GM18502 (cell line): ENCODE data around the gene PLA2G10.
"Not testable (repeated sequence)": the region's sequence is repeated elsewhere in the genome, so short reads cannot be mapped to it uniquely, and the experiment has no call there.

Experiments used
- ATAC-seq: cut with Tn5 transposase; IDR thresholded peaks from one replicate; pipeline ENCODE4 v1.9.1; 2021; ENCODE audit warnings: mild to moderate bottlenecking; ENCODE audit not compliant: unreplicated experiment, poor library complexity

The PLA2G10 gene

GRCh38 chr16:14694129-14694528 is at the start of gene PLA2G10:
TSS of gene PLA2G10 (minus strand) at chr16:14694308. CDS start at chr16:14694229, 79 bp downstream.
- not testable (repeated sequence) for ATAC-seq

- ATAC-seq = peak; percentile 99
Measured at GRCh38 chr16:14742273-14743128, 48.4 kb upstream of the PLA2G10 start, which contains the start of gene NPIPA2. TSS of gene NPIPA2 (plus strand) at chr16:14742533. CDS start at chr16:14748066, 5,533 bp downstream.

- ATAC-seq = not testable (repeated sequence)
Measured at GRCh38 chr16:14741794-14742193, 47.7 kb upstream of the PLA2G10 start.

GRCh38 chr16:14740832-14741385 is 46.8 kb upstream of the PLA2G10 start:
- ATAC-seq = not testable (repeated sequence)

GRCh38 chr16:14733233-14733632 is 39.1 kb upstream of the PLA2G10 start:
- ATAC-seq = not testable (repeated sequence)

- ATAC-seq = peak; percentile 99
Measured at GRCh38 chr16:14703156-14704011, 9.3 kb upstream of the PLA2G10 start, which contains the start of gene NPIPA3. TSS of gene NPIPA3 (plus strand) at chr16:14703411. CDS start at chr16:14708944, 5,533 bp downstream.

GRCh38 chr16:14702672-14703071 is 8.6 kb upstream of the PLA2G10 start:
- not testable (repeated sequence) for ATAC-seq

- ATAC-seq = not testable (repeated sequence)
Measured at GRCh38 chr16:14701859-14702258, 7.8 kb upstream of the PLA2G10 start.

- not testable (repeated sequence) for ATAC-seq
Measured at GRCh38 chr16:14685870-14686793, 8.0 kb downstream of the PLA2G10 start.

GRCh38 chr16:14682121-14682520 is 12.0 kb downstream of the PLA2G10 start:
- no peak for ATAC-seq

GRCh38 chr16:14681115-14681514 is 13.0 kb downstream of the PLA2G10 start:
- ATAC-seq = no peak

GRCh38 chr16:14680396-14680795 is 13.7 kb downstream of the PLA2G10 start:
- ATAC-seq = not testable (repeated sequence)

GRCh38 chr16:14678748-14679497 is 15.2 kb downstream of the PLA2G10 start:
- no peak for ATAC-seq

GRCh38 chr16:14677627-14678026 is 16.5 kb downstream of the PLA2G10 start:
- ATAC-seq = no peak

GRCh38 chr16:14676633-14677032 is 17.5 kb downstream of the PLA2G10 start:
- ATAC-seq = no peak

GRCh38 chr16:14672403-14672971 is 21.6 kb downstream of the PLA2G10 start:
- ATAC-seq = peak; percentile 72

GRCh38 chr16:14669776-14670175 is 24.3 kb downstream of the PLA2G10 start:
- ATAC-seq = no peak

GRCh38 chr16:14668556-14669223 is 25.4 kb downstream of the PLA2G10 start:
- no peak for ATAC-seq
